ENCODE results near the gene NEURL1.

DNA sequence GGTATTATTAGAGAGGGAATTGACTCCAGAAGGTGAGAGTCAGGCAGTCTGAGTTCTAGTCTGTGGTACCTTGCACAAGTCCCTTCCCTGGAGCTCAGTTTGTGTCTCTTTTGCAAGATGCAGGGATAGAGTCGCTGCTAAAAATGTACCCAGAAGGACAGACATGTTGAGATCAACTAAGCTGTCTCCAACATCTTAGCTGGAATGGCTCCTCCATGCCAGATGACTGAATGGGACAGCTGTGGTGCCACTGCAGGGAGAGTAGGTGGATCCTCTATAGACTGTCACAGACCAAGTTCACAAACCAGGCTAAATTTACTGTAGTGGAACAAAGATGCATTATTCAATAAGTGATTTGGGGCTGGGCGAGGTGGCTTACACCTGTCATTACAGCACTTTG lies 120.1 kb downstream of the NEURL1 start:
- TF ChIP-seq CTCF (IDR thresholded peaks at IDR 0.05; ENCODE audit: low read depth, low read length), result no peak
- TF ChIP-seq POLR2A (IDR thresholded peaks at IDR 0.05; ENCODE audit: extremely low read depth, insufficient read length), result no peak

Measured in NB4 (cell line).